ENCODE data around the gene GPR17.

The GPR17 gene

DNA sequence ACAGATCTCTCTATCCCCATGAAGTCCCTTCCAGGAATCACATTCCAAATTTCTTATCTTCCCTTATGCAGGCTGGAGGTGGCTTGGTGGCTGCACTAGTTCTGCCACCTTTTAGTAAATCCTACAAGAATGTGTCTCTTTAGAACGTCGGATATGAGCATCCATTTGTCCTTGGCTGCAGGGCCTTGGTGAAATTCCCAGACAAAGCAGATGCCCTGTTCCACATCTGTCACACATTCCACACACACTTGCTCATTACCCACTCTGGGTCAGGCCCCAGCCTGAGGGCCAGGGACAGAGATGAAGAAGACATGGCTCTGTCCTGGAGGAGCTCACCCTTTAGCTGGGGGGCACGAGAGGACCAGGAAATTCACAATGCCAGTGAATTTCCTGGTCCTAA is 31.2 kb upstream of the GPR17 start:
- DNase-seq, result no peak

DNA sequence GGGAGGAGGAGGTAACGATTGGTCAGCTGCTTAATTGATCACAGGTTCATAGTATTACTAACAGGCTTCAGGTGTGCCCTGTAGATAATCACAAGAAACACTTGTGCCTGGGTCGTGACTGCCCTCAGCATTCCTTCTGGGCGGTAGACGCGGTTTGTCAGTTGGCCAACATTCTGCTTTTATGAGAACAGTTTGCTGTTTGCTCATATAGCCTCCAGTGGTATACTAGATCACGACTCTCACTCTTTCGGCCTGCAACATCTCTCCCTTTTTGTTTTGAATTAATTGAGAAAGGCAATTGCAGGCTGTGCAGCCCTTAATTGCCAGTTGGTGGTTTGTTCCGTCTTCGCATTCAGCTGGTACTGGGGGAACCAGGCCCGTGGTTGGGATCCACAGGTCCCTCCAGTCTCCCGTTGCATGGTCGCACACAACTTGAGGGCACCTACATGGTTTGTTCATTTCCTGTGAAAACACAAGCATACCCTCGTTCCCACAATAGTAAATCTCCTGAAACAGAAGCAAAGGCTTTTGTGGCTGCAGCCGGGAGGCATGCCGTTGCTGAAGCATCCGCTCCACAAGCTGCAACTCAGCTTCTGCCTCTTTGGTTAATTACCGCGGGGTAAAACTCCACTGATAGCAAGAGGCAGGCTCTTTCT is 30.3 kb upstream of the GPR17 start:
- DNase-seq, result no peak

DNA sequence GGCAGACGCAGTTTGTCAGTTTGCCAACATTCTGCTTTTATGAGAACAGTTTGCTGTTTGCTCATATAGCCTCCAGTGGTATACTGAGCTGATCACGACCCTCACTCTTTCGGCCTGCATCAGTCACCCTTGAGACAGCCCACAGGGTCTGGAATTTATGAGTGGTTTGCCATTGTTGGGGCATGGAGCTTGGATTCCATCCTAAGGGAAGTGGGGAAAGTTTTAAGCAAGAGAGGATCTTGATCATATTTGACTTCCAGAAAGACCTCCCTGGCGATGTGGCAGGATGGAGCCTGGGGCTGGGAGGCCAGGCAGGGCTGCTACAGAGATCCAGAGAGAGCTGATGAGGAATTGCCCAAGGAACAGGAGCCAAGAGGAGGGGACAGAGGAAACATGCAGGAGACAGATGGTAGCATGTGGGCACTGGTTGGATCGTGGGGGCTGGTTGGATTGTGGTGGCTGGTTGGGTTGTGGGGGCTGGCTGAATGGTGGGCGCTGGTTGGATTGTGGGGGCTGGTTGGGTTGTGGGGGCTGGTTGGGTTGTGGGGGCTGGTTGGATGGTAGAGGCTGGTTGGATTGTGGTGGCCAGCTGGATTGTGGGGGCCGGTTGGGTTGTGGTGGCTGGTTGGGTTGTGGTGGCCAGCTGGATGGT is 27.3 kb upstream of the GPR17 start:
- DNase-seq, result no peak

DNA sequence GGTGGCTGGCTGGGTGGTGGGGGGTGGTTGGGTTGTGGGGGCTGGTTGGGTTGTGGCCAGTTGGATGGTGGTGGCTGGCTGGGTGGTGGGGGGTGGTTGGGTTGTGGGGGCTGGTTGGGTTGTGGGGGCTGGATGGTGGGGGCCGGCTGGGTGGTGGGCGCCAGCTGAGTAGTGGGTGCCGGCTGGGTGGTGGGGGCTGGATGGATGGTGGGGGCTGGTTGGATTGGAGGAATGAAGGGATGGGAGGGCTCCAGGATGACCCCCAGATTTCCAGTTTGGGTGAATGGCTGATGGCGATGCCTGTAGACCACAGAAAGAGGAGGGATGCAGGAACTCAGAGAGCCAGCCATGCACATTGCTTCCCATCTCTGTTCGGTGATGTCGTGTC is 26.8 kb upstream of the GPR17 start:
- DNase-seq, result no peak

DNA sequence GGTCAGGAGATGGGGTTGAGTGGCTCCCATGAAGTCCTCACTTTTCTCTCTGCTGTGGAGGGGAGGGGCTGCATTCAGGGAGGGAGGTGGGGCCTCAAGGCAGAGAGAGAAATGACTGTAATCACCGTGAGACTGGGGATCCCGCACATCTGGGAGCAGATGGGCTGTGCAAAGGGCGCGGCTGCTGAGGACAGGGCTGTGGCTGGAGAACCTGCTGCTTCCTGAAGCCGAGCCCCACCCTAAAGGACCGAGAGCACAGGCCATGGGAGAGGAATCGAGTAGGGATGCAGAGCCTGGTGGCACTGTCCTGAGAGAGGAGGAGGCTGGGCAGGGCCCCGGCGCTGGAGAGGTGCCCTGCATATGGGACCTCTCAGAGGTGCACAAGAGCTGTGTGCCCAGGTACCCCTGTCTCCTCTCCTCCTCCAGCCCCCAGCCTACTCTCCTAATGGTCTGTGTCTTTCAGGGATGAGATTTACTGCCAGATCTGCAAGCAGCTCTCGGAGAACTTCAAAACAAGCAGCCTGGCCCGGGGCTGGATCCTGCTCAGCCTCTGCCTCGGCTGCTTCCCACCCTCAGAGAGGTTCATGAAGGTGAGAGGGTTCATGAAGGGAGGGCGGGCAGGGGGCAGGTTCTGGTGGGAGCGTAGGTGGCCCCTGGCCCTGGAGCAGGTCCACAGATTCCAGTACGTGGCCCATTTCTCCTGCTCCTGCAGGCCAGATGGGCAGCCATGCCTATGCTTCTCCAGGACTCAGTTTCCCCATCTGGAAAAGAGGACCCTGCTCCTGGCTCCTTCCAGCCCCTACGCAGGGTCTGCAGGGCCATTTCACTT is 25.9 kb upstream of the GPR17 start:
- DNase-seq, result no peak

DNA sequence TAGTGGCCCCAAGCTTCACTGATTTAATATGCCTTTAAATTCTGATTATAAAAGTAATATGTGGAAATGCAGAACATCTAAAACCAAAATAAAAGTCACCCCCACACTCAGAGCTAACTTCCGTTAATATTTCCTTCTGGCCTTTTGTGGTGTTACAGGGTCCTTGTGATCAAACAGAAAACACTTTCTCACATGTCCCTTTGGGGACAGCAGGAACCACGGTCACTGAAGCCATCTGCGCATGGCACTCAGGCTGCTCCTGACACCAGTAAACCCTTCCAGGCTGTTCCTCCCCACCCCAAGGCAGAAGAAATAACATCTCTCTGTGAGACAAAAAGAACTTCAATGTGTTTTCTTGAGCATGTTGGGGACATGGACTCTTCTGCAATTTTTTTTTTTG is 25.1 kb upstream of the GPR17 start:
- DNase-seq, result no peak

DNA sequence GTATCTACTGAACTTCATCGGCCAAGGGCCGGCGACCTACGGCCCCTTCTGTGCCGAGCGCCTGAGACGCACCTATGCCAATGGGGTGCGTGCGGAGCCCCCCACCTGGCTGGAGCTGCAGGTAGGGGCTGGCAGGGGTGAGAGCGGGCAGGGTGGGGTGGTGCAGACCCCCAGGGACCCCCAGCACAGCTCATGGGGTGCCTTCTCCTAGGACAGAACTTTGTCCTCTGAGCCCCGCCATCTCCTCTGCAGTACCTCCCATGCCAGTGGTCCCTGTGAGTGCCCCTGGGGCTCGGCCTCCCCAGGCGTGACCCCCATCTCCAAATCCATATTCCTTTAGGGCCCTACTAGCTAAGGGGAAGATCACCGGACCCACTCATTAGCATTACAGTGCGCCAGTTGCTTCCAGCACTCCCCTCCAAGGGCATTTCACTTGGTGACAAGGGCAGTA is 23.9 kb upstream of the GPR17 start:
- DNase-seq, result no peak

DNA sequence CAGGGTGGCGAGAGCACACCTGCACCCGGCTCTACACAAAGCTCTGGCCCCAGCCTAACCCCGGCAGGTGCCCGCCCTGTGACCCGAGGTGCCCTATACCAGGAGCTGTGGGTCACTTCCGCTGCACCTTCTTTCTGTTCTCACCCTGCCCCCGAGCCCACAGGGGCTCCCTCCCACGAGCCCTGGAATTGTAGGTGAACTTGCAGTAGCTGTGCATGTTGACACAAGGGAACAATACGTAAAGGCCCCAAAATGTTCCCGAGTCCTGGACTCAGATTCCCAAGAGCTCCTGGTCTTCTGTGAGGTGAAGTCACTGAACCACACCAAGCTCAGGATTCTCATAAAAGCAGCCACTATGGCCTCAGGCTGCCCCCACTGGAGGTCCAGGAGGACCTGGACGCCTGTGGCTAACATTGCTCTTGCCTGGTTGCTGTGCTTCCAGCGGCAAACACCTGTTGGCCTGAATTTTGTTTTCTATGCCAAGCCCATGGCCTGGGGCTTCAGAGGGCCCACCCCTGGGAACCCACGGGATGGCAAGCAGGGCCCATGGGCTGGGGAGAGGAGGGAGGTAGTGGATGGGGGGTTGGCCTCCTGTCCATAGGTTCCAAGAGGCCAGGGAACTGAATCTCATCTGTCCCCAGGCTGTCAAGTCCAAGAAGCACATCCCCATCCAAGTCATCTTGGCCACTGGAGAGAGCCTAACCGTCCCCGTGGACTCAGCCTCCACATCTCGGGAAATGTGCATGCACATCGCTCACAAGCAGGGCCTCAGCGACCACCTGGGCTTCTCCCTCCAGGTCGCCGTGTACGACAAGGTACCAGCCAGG is 23.2 kb upstream of the GPR17 start:
- no peak for DNase-seq

DNA sequence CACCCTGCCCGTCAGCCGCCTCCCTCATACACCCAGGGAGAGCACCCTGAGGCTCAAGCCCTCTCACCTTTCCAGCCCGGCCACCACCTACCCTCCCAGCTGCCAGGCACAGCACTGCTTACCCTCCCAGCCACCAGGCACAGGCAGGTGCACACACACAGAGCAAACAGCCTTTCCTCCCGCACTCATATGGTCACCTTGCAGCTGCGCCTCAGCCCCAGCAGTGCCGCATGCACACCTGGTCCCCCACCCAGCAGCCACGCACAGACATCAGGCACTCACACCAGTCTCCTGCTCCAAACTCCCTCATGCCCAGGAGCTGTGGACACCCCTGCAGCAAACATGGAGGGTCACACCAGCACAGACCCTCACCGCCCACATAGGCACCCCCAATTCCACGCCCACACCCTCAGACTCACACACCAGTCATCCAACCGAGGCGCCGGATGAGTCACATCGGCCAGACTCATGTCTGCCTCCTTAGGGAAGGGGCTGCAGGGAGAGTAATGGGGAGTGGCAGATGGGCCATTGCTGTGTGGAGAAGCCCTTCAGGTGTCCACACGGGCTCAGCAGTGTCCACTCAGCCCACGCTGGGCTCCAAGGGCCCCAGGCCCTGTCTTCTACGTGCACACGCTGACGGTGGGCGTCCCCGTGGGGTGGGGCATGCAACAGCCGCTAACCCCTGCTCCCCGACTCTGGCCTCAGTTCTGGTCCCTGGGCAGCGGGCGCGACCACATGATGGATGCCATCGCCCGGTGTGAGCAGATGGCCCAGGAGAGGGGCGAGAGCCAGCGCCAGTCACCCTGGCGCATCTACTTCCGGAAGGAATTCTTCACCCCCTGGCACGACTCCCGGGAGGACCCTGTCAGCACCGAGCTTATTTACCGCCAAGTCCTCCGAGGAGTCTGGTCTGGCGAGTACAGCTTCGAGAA is 22.3 kb upstream of the GPR17 start:
- DNase-seq, result no peak

DNA sequence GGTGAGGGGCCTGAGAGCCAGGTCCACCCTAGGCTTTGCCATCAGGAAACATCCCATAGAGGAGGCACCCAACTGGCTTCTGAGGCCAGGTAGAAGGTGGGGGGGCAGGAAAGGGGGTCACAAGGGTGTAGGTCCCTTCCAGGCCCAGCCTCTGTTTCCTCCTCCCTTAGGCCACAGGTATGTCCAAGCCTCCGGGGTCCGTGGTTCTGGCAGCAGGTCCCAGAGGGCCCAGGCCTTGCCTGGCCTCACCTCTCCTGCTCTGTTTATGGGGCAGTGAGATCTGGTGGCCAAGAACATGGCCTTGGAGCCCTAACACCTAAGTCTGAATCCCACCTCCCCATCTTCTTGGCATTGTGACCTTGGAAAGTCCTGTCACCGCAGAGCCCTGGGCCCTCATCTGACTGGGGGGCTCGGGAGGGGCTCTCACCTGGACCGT is 21.6 kb upstream of the GPR17 start:
- DNase-seq, result no peak

DNA sequence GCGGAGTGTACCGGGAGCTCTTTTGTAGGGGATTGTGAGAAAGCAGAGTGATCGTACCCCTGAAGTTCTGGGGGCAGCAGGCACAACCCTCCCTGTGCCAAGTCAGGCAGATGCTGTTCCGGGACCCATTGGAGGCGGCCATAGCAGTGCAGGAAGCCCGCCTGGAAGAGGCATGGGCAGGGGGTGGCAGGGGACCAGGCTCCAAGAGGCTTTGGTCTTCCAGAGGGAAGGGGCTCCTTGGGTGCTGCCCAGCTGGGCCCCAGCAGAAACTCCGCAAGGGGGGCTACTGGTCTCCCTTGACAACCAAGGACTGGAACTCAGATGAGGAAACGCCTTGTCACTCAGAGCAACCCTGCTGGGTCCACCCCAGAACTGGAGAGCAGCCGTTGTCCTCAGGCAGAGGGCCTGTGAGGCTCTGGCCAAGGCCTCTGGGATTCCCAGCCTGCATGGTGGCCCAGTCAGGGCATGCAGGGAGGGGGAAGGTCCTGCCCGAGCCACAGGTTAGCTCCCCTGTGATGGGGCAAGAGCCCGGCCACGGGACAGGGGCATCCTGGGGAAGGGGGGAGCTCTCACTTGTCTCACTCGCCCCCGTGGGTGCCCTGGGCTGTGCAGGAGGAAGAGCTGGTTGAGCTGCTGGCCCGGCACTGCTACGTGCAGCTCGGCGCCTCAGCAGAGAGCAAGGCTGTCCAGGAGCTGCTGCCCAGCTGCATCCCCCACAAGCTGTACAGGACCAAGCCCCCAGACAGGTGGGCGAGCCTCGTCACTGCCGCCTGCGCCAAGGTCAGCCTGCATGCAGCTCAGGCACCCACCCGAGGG is 21.0 kb upstream of the GPR17 start:
- DNase-seq, result no peak

DNA sequence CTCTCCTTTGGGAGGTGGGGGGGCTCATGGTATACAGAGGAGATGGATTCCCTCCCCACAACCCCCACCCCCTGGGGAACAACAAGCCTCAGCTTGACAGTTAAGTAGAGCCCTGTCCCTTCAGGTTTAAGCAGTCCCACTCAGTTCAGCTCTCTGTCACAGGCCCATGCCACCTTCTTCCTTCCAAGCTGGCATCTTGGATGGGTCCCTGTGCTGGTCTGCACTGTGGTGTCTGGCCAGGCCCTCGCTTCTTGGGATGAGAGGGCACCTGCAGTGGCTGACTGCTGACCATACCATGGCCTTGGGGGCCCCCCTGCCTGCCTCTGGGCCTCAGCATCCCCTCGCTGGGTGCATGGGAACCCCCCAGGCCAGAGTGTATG is 20.4 kb upstream of the GPR17 start:
- no peak for DNase-seq

DNA sequence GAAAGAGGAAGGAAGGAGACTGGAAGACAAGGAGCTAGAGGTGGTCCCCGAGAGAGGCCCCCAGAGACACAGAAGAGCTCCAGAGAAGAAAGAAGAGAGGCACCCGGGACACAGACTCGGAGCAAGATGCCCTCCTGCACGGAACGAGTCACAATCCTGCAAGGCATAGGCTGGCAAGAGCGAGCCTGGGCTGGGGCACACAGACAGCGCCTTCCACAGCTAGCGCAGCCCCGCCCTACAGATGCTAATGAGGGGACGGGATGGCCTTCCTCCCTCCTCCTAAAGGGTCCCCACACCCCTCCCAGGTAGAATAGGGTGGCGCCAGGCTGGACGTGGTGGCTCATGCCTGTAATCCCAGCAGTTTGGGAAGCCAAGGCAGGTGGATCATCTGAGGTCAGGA is 19.8 kb upstream of the GPR17 start:
- no peak for DNase-seq

DNA sequence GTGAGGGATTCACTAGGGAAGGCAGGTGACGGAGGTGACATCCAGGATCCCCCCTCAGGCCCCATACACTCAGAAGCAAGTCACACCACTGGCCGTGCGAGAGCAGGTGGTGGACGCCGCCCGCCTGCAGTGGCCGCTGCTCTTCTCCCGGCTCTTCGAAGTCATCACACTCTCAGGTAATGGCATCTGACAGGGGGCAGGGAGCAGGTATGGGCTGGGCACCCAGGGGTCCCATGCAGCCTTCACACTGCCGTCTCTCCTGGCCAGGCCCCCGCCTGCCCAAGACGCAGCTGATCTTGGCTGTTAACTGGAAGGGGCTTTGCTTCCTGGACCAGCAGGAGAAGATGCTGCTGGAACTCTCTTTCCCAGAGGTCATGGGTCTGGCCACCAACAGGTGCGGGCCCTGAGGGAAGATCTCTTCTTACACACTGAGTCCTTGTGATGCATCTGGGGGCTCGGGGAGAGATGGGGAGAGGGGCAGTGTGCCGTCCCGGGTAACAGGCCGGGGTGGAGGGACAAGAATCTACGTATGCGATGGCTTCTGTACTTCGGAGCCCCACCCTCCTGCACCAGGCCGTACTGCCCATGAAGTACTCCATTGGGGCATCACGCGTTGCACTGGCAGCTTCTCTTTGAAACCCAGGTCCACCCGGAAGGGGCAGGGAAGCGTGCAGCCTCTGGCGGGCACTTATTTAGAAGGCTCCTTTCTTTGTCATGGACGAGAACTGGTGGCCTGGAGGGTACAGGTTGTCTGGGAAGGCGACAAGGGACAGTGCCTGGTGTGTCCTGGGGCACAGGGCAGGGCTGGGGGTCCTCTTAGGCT is 18.8 kb upstream of the GPR17 start:
- no peak for DNase-seq

DNA sequence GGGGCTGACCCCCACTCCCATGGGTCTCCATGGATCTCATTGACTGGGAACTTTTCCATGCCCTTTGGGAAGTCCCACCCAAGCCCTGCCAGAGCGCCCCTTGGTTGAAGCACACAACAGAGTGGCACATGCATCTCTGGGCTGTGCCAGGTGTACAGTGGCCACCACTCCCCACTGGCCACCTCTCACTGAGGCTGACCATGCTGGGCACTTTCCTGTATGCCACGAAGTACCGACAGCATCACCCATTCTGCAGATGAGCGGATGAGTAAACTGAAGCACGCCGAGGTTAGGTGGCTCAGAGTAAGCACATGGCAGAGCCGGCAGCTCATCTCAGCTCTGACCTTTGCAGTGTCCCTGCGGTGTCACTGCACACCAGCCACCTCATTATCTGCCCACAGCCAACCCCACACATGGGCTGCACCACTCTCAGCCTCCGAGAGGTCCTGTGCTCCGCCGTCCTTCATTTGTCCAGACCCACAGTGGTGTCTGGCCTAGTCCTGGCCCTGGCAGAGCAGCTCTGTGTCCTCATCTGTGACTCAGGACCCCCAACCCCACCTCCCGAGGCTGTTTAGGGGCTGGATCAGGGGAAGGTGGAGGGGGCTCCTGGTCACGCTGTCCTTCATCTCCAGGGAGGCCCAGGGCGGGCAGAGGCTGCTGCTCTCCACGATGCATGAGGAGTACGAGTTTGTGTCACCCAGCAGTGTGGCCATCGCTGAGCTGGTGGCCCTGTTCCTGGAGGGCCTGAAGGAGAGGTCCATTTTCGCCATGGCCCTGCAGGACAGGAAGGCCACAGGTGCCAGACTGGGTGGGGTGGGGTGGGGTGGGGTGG is 18.0 kb upstream of the GPR17 start:
- DNase-seq, result no peak

DNA sequence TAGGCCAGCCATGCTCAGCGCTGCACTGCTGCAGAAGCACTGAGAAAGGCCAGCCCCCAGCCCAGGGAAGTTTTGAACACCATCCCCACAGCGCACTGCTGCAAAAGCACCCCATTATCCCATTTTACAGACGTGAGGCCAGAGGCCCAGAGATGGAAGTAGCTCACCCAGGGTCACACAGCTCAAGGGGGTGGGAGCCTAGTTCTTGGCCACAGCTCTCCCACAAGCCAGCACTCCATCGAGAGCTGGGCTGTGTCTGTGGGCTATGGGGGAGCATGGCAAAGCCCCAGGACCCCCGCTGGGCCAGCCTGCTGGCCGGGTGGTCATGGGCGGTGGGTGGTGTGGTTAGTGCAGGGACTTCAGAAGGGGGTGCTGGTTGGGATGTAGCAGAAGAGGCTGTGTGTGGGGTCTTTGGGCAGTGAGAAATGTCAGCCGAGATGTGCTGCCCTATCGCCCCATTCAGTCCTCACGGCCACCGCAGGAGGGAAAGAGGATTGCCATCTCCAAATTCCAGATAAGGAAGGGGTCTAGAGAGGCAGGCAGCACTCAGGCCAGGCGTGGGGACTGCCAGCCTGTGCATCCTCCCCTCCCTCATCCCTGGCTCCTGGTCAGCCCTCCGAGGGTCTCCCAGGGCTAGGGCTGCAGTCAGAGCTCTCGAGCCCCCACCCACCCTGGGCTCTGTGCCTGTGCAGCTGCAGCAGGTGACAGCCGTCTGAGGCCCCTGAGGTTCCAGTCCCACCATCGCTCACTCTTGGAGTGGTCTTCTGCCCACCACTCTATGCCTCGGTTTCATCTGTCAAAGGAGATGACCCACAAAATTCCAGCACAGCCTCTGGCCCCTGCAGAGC is 17.0 kb upstream of the GPR17 start:
- no peak for DNase-seq

DNA sequence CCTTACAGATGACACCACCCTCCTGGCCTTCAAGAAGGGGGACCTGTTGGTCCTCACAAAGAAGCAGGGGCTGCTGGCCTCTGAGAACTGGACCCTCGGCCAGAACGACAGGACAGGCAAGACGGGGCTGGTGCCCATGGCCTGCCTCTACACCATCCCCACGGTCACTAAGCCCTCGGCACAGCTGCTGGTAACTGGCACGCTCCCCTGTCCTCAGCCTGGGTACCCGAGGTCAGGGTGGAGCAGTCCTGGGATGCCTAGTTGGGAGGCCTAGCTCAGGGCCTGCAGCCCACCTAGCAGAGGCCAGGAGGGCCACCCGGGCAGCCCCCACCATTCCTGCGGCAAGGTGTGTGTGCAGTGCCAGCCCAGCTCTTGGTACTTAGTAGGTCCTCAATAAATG is 16.3 kb upstream of the GPR17 start:
- DNase-seq, result no peak
